ENCODE results near the gene KPNA6. TPM values are rescaled to one million over a fixed set of nuclear protein-coding genes. Genes with fewer than 3 reads are reported as not detected.

KPNA6 gene
- total RNA-seq, 2 experiments from 2014 or later = 19.5 to 36.3 TPM

DNA sequence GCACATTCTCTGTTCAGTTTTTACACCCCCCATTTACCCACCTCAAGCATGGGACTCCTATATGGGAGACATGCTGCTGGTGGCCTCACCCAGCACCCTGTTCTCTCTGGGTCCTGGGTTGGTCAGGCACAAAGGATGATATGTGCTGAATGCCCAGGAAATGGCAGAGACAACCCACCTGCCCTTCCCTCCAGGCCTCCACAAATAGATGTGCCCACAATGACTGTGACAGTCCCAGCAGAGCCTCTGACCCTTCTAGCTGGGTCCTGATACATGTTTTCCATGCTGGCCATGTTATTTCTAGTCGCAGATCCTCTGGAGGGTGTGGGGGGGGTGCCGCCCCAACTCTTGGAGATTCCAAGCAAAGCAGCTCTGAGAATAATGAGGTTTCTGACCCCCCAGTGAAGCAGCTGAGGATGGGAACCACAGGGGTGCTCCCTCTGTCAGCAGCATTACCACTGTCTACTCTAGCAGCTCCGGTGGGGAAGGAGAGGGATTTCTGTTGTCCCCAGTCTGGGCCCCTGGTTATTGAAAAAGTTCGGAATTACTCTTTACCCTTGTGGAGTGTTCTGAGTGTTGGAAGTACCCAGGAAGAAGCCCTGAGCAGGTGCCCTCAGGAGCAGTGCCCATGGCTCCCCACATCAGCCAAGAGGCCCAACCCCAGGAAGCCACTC lies 91.3 kb downstream of the KPNA6 start:
- H4K20me1 ChIP-seq (ENCODE audit: insufficient read depth, low read length) = no peaks in the 10 kb centered on the region
- no peaks in the 10 kb centered on the region for H3K9me3 ChIP-seq (ENCODE audit: low read length)
- no peak overlapping the region for H2AFZ ChIP-seq (ENCODE audit: low read length)
- H3K36me3 ChIP-seq (ENCODE audit: insufficient read depth, low read length) = peaks cover 52% of the 10 kb centered on the region
- BruUV-seq (replicated peaks) = no TSS peak
- H3K4me2 ChIP-seq (ENCODE audit: low read length) = peak overlapping the region; percentile 80; the same call in 1 of the 2 replicates
- POLR2A ChIA-PET = no interaction called here
- no peak overlapping the region for H3K4me3 ChIP-seq (ENCODE audit: low read depth, low read length, poor library complexity, severe bottlenecking)
- H3K79me2 ChIP-seq (ENCODE audit: insufficient read depth, low read depth, low read length) = no peaks in the 10 kb centered on the region
- no peaks in the 10 kb centered on the region for H3K9me2 ChIP-seq (ENCODE audit: insufficient read depth, low read length)
- intact Hi-C loops (cut with micrococcal nuclease; ENCODE audit: unreplicated experiment) = no loop called here
- H3K27ac ChIP-seq (ENCODE audit: low read depth, low read length, poor library complexity, severe bottlenecking) = peak overlapping the region; percentile 56
- CTCF ChIA-PET (ENCODE audit: unreplicated experiment) = no interaction called here
- TF ChIP-seq CTCF (conservative IDR thresholded peaks at IDR 0.05; ENCODE audit: low read length) (no peak), EZH2phosphoT487 (IDR thresholded peaks at IDR 0.05; ENCODE audit: borderline replicate concordance, low read depth, low read length) (no peak)
- peaks cover 39% of the 10 kb centered on the region for H3K4me1 ChIP-seq (ENCODE audit: insufficient read depth, low read length, poor library complexity, severe bottlenecking)
- DNase-seq (ENCODE audit: low spot score) = no peak

- no peak for DNase-seq (ENCODE audit: low spot score)
- Histone ChIP-seq H3K36me3 (ENCODE audit: insufficient read depth, low read length) (peaks cover 46% of the 10 kb centered on the region), H3K79me2 (ENCODE audit: insufficient read depth, low read depth, low read length) (no peaks in the 10 kb centered on the region), H3K4me2 (ENCODE audit: low read length) (peak overlapping the region; percentile 80), H4K20me1 (ENCODE audit: insufficient read depth, low read length) (no peaks in the 10 kb centered on the region), H3K9me2 (ENCODE audit: insufficient read depth, low read length) (no peaks in the 10 kb centered on the region), H3K4me1 (ENCODE audit: insufficient read depth, low read length, poor library complexity, severe bottlenecking) (peaks cover 39% of the 10 kb centered on the region), H3K4me3 (ENCODE audit: low read depth, low read length, poor library complexity, severe bottlenecking) (peak overlapping the region; percentile 73), H3K9me3 (ENCODE audit: low read length) (no peaks in the 10 kb centered on the region), H2AFZ (ENCODE audit: low read length) (no peak overlapping the region), H3K27ac (ENCODE audit: low read depth, low read length, poor library complexity, severe bottlenecking) (peak overlapping the region; percentile 56)
- TF ChIP-seq CTCF (conservative IDR thresholded peaks at IDR 0.05; ENCODE audit: low read length) = no peak
- no peak for TF ChIP-seq EZH2phosphoT487 (IDR thresholded peaks at IDR 0.05; ENCODE audit: borderline replicate concordance, low read depth, low read length)
- ChIA-PET CTCF (ENCODE audit: unreplicated experiment) (no interaction called here), POLR2A (interaction anchor here (0.6 kb wide), 1 partner anchor 261 kb away, joined by 3 read pairs; no protein-coding TSS in a partner anchor)
- intact Hi-C loops (cut with micrococcal nuclease; ENCODE audit: unreplicated experiment) = no loop called here
- no TSS peak for BruUV-seq (replicated peaks)
Measured at GRCh38 chr1:32199717-32200072, 91.8 kb downstream of the KPNA6 start.
